Upper lobe of left lung (tissue), 4 donors: ENCODE measurements around the gene ATP4A.

Experiments used
- CTCF ChIP-seq, 6 experiments: fragments of 450-650 bp in 4 of 6; fragments of 200-600 bp in 2 of 6; sonication (generic) in 2 of 6; IDR thresholded peaks; one replicate each; pipeline ENCODE4 v1.5.1; 2016 to 2019; ENCODE audit warnings: antibody characterized with exemption in 6 of 6
- EP300 ChIP-seq, 4 donors: sonication (generic); formaldehyde crosslinking; IDR thresholded peaks; one replicate each; pipeline ENCODE4 v1.5.1; 2017; ENCODE audit warnings: antibody characterized with exemption in 4 of 4, control low read depth in 2 of 4
- POLR2A ChIP-seq, 4 donors: fragments of 450-650 bp; IDR thresholded peaks; one replicate each; pipeline ENCODE4 v1.5.1; 2016 to 2017; ENCODE audit warnings: antibody characterized with exemption in 4 of 4, mild to moderate bottlenecking in 2 of 4
- POLR2AphosphoS5 ChIP-seq, 2 donors: sonication (generic); formaldehyde crosslinking; IDR thresholded peaks; one replicate each; pipeline ENCODE4 v1.5.1; 2017; ENCODE audit warnings: antibody characterized with exemption in 2 of 2

GRCh38 chr19:35507561-35507960 is 55.9 kb downstream of the ATP4A start:
- TF ChIP-seq CTCF (IDR thresholded peaks at IDR 0.05) (no peak), POLR2AphosphoS5 (IDR thresholded peaks at IDR 0.05) (no peak), POLR2A (IDR thresholded peaks at IDR 0.05) (no peak), EP300 (IDR thresholded peaks at IDR 0.05) (no peak)
